Stimulated activated CD8-positive, alpha-beta memory T cell treated with anti-CD3 and anti-CD28 coated beads, Interleukin-2, amount 100 ng/mL, for 48 hours (primary cell): Measurements from ENCODE around the gene UNC5B.
"Not testable (repeated sequence)": the region's sequence is repeated elsewhere in the genome, so short reads cannot be mapped to it uniquely, and the experiment has no call there.

Experiments used
- DNase-seq, 2 donors: peaks; one replicate each; pipeline ENCODE4 v3.0.0-alpha.2; 2020; ENCODE audit warnings: low read depth in 2 of 2

Gene UNC5B

DNA sequence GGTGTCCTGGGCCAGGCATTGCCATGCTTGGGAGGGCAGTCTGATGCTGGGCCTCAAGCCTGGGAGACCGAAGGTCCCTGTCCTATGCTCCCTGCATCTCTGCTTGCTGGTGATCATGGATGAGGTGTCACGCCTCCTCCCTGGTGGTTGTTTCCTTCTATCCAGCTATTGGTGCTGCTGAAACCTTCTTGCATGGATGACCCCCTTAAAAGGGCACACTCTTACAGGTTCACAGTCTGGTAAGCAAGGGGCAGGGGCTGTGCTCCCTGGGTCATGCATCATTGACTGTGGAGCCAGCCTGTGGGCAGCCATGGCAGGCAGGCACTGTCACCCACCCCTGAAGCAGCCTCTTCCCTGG is 69.9 kb downstream of the UNC5B start:
- no peak for DNase-seq

- DNase-seq, result no peak
Observed at GRCh38 chr10:71283410-71283809, 71.0 kb downstream of the UNC5B start.

DNA sequence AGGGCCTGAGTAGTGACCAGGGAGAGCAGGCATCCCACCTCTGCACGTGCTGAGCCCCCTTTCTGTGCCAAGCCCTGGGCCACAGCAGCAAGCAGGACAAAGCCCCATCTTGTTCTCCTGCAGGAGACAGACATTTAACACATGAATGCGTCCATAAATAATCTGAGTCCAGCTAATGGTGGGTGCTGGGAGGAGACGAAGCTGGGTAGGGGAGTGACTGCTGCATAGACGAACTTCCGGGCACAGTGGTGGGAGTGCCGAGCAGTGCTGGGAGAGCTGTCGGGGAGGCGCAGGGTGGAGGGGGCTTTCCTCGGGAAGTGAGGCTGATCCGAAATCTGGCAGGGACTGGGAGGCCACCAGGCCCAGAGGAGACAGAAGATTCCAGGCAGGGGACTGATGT is 71.5 kb downstream of the UNC5B start:
- no peak for DNase-seq

- DNase-seq, result no peak
Observed at GRCh38 chr10:71284544-71285179, 72.3 kb downstream of the UNC5B start.

DNA sequence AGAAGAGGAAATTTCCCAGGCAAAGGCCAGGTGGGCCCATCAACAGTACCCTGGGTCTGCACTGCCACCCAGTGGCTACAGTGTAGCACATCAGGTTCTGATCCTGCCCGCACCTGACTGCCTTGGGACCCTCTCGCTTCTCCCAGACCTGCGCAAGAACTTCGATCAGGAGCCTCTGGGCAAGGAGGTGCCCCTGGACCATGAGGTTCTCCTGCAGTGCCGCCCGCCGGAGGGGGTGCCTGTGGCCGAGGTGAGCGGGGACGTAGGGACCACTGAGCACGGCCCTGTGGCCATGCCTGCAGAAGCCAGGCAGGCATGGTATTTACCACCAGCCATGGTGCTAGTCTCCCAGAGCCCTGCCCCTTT is 72.8 kb downstream of the UNC5B start:
- DNase-seq, result peak; percentile 10 to 14

DNA sequence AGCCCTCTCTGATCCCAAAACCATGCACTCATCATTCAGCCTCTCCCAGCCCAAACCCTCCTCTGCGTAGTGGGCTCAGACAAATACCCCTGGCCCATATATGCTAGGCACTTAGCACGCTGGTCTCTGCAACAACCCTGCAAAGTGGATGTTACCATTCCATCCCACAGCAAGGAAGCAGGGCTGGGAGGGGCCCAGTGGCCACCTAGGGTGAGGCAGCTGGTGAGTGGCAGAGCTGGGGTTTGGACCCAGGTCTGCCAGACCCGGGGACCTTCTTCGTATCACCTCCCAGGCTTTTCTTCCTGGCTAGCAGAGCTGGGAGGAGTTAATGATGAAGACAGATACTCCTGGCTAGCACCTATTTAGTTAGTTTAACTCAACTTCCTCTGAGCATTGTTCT is 73.6 kb downstream of the UNC5B start:
- no peak for DNase-seq

- DNase-seq, result no peak
Observed at GRCh38 chr10:71286521-71287294, 74.3 kb downstream of the UNC5B start.

GRCh38 chr10:71287456-71287855 is 75.1 kb downstream of the UNC5B start:
- DNase-seq, result no peak

GRCh38 chr10:71288461-71288860 is 76.1 kb downstream of the UNC5B start:
- no peak for DNase-seq

- DNase-seq, result no peak
Observed at GRCh38 chr10:71289421-71290130, 77.2 kb downstream of the UNC5B start.

DNA sequence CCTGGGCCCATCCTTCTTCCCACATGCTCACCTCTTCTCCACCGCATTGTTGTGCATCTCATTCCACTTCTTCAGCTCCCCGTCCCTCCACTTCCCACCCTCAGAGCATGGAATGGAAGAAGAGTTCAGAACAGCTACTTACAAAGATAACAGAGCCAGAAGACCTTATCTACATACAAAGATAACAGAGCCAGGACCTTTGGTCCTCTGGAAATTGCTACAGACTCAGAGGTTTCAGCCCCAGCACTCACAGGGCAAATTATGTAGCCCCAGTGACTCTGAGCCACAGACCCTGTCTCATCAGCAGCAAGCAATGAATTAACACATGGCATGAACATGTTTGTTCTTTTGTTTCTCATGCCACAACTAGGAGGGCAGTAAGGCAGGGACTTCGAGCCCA is 78.0 kb downstream of the UNC5B start:
- DNase-seq, result no peak

- DNase-seq, result no peak
Observed at GRCh38 chr10:71290806-71291527, 78.6 kb downstream of the UNC5B start.

- no peak for DNase-seq
Observed at GRCh38 chr10:71291528-71291900, 79.1 kb downstream of the UNC5B start.

GRCh38 chr10:71292624-71293445 is 80.5 kb downstream of the UNC5B start:
- no peak for DNase-seq

DNA sequence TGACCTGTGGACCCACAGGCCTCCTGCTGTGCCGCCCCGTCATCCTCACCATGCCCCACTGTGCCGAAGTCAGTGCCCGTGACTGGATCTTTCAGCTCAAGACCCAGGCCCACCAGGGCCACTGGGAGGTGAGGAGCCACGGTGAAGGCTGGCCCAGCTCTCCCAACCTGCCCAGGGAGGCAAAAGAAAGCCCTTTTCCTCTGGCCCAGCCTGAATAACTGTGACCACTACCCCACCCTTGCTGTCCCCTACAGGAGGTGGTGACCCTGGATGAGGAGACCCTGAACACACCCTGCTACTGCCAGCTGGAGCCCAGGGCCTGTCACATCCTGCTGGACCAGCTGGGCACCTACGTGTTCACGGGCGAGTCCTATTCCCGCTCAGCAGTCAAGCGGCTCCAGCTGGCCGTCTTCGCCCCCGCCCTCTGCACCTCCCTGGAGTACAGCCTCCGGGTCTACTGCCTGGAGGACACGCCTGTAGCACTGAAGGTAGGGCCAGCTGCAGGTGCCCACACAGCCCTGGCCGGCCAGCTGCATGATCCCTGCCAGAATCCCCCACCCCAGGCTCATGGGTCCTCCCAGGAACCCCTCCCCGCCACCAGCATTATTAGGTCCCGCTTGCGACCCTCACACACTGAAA is 81.2 kb downstream of the UNC5B start:
- no peak for DNase-seq

DNA sequence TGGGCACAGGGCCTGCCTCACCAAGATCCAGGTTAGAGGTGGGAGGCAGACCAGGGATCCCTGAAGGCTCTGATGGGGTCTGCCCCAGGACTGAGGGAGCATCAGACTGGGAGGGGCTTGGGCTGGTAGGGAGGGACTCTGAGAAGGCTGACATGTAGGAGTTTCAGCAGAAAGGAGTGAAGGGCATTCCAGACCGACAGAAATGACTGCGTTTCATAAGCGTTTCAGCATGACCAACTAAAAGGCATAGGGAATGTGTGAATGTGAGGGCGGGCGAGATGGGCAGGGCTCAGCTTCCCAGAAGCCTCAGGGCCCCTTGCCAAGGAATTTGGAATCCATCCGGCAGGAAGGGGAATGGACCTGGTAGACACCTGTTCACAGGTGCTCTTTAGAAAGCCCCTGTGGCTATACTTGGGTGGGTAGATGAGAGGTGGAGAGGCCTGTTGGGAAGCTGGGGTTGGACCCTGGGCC is 81.8 kb downstream of the UNC5B start:
- DNase-seq, result no peak

DNA sequence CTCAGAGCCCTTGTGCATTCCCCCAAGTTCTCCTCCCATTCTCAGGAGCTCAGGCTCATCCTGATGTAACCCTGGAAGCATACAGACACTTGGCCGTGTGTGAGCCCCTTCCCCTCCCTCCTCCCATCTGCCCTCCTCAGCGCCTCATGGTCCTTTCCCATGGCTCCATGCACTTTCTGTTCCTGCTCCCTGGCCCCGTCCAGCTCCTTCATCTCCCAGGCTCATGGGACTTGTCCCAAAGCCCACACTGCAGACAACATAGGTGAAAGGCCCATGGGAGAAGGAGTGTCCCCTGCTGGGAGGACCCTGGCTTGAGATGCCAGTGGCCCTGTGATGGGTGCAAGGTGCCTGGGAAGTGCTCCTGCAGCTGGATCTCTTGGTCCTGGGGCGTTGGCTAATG is 82.5 kb downstream of the UNC5B start:
- no peak for DNase-seq

DNA sequence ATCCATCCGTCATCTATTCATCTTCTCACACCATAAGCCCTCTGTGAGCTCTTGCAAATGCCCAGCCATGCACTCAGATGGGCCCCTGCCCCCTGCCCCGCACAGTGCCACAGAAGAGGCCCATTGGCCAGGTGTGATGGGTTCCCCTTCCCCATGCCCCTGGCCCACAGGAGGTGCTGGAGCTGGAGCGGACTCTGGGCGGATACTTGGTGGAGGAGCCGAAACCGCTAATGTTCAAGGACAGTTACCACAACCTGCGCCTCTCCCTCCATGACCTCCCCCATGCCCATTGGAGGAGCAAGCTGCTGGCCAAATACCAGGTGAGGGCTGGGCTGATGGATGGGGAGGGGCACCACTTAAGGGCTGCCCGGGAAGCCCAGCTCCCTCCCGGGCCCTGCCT is 83.3 kb downstream of the UNC5B start:
- DNase-seq, result no peak

DNA sequence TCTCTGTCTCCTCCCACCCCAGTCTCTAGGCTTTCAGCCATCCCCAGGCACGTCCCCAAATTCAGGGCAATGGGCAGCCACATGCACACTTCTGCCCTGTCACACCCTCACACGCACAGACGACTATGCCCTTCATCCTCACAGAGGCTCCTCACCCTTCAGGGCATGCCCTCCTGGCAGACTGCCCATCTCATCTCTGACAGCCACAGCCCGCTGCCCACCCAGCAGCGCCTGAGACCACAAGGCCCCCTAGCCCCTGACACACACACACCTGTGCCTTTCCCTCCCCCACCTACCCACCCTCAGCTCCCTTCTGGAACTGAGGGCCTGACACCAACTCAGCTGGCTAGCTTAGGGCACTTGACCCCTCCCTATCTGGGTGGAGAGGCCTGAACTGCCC is 83.7 kb downstream of the UNC5B start:
- DNase-seq, result no peak

DNA sequence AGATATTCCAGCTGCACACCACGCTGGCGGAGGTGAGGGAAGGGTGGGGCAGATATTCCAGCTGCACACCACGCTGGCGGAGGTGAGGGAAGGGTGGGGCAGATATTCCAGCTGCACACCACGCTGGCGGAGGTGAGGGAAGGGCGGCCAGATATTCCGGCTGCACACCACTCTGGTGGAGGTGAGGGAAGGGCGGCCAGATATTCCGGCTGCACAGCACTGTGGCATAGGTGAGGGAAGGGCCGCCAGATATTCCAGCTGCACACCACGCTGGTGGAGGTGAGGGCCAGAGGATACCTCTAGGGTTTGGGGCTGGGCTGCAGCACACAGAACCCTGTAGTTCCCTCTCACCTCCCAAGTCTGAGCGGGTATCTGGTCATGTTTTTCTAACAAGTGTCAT is 84.4 kb downstream of the UNC5B start:
- DNase-seq, result not testable (repeated sequence)

DNA sequence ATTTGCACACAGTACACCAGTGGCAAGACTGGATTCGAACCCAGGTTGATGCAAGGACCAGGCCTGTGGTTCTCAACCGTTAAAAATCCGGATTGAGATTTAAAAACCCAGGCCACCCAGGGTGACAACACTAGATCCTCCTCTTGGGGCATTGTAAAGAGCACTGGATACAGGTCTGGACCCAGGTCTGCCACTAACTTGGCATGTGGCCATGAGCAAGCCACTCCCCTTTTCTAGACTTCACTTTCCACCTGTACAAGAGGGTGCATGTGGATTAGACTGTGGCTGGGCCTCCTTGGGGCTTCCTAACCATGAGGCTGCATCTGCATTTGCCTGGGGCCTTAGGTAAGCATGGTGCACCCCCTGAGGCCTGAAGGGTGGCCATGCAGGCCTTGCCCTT is 85.0 kb downstream of the UNC5B start:
- DNase-seq, result no peak
